ENCODE results near the gene NUFIP2.
"Not testable (repeated sequence)": the region's sequence is repeated elsewhere in the genome, so short reads cannot be mapped to it uniquely, and the experiment has no call there.

Gene NUFIP2

DNA sequence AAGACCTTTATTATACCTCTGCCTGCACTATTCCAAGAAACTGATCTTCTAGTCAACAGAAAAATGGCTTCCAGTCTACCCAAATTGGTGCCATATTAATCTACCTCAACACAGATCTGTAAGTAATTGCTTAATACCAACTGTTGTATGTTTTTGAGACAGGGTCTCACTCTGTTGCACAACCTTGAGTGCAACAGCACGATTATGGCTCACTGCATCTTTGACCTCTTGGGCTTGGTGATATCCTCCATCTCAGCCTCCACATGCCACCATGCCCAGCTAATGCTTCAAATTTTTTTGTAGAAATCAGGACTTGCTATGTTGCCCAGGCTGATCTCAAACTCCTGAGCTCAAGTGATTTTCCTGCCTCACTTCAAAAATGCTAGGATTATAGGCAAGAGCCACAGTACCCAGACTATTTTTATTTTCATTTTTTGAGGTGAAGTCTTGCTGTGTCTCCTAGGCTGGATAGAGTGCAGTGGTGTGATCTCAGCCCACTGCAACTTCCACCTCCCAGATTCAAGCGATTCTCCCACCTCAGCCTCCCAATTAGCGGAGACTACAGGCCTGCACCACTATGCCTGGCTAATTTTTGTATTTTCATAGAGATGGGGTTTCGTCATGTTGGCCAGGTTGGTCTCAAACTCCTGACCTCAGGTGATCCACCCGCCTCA is 14.4 kb downstream of the NUFIP2 start:
- FAIRE-seq: no peak

DNA sequence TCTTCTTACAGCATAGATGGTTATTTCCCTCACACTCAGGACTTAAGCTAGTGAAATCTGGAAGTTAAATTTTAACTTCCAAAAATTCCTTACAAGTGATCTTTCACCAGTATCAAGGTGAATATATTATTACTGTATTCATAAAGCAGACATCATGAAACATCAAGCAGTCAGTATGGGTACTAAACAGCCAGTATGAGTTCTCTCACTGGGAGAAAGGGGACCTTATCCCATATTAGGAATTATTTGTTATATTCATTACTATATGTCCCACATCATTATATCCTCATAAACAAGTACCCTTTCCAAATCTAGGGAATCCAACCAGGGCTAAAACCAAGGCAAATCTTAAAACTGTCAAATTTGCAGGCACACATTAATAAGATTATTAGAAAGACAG is 15.3 kb downstream of the NUFIP2 start:
- no peak for FAIRE-seq

DNA sequence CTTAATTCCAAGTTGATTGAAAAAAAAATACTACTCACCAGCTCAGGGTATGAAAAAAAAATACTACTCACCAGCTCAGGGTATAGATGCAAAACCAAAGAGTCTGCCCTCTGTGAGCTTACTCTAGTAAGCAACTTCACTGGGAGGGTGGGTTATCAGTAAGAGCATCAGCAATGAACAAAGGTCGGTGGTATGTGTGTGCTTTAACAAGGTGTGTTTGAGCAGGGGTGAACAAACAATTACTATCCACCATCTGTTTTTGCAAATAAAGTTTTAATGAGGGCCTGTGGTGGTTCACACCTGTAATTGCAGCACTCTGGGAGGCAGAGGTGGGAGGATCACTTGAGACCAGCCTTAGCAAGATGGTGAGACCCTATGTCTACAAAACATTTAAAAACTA is 20.0 kb downstream of the NUFIP2 start:
- no peak for FAIRE-seq

DNA sequence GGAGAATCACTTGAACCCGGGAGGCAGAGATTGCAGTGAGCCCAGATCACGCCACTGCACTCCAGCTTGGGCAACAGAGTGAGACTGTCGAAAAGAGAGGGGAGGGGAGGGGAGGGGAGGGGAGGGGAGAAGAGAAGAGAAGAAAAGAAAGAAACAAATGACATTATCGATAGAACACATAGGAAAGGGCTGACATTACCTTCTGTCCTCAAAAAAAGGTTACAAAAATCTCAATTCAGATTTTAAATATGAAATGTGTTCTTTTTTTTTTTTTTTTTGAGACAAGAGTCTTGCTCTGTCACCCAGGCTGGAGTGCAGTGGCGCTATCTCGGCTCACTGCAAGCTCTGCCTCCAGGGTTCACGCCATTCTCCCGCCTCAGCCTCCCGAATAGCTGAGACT is 22.0 kb downstream of the NUFIP2 start:
- not testable (repeated sequence) for FAIRE-seq

DNA sequence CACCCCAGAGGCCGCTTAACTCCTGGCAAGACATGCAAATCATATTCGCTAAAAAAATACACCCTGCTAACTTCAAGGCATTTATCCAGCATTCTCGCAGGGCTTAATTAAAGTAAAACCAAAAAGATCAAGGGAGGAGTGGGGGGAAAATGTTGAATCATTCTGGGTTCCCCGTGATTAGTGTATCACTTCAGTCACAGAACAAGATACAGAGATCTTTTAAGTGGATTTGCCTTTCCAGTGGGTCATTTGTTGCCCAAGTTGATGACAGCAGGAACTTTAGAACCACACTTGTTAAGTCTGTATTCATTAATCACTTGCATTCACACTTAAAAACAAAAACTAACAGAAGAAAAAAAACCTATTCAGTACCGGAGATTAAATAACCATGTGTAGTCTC is 30.0 kb downstream of the NUFIP2 start:
- FAIRE-seq: no peak

DNA sequence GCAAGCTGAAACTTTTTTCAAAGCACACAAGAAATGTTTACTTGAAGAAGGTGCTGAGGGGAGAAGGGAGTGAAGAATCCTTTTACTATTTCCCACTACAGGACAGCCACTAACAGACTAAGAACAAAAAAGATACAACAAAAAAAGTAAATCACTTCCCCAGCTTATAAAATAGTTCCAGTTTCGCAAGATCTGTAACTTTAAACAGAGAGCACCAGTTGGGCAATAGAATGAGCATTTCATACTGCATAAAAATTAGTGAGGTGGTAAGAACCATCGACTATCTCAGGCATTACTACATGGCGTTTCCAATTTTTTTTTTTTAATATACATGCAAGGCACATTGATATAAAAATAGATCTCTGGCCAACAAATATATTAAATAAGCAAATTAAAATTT is 36.2 kb downstream of the NUFIP2 start:
- FAIRE-seq: no peak

DNA sequence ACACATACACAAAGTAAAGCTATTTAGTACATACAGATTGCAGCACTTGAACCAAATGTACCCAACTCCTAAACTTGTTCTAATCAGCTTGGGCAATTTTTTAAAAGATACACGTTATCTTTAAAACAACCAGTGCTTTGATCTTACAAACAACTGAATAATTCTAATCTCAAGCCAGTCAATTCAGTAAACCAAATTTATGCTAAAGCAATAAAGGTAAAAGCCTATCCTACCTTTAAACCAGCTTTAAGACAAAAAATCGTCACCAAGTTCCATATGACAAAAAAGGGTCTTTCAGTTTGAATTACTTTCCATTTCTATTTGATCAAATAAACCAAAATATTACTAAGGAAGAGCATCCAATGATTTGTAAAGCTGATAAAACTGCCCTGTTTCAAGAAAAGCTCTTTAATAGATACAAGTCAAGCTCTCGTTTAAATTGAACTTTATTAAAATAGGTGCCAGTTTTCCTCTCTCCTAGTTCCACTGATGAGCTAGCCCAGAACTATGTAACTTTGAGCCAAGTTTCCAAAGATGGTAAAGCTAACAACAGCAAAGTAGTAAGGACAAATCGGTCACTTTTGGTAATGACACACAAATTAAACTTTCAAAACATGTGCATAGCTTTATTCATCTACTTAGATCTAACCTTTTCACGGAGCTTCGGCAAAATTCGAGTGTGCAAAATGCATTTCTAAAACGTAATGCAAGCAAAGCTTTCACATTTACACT is 37.0 kb downstream of the NUFIP2 start:
- FAIRE-seq: no peak

DNA sequence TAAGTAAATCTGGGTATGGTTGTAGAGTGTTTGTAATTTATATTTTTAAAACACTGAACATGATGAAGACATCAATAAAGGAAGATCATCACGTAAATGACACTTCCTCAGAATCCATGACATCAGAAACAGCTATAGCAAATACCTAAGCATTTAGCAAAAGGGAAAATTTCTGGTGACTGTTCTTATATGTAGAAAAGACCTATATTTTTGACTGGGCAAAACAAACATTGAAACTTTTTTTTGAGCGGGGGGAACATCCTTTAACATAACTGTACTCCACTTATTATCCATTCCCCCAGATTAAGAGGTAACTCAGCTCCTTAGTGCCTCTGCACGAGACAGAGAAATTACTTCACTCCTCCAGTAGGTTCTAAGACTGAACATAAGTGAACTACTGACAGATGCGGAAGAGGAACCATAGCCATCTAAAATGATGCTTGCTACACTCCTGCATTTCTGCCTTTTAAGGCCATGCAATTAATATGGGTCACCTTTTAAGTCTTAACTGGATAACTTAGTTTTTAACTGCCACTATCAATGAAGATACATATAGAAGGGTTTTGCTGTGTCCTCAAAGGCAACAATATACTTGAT is 37.9 kb downstream of the NUFIP2 start:
- FAIRE-seq: no peak

DNA sequence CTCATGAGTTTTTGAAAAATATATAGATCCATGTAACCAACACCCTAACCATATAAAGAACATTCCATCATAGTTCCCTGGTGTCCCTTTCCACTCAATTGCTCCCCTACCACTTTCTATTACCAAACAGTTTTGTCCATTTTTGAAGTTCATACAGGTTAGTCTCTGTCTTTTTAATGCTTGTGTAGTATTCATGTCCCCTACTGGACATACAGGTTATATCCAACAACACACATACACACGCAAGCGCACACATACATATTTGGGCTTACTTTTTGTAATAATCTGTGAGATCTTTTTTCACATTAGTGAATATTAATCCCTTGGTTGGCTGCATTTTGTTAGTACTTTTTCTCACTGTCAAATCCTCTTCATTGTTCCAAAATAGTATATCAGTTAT is 40.9 kb downstream of the NUFIP2 start:
- FAIRE-seq: no peak

DNA sequence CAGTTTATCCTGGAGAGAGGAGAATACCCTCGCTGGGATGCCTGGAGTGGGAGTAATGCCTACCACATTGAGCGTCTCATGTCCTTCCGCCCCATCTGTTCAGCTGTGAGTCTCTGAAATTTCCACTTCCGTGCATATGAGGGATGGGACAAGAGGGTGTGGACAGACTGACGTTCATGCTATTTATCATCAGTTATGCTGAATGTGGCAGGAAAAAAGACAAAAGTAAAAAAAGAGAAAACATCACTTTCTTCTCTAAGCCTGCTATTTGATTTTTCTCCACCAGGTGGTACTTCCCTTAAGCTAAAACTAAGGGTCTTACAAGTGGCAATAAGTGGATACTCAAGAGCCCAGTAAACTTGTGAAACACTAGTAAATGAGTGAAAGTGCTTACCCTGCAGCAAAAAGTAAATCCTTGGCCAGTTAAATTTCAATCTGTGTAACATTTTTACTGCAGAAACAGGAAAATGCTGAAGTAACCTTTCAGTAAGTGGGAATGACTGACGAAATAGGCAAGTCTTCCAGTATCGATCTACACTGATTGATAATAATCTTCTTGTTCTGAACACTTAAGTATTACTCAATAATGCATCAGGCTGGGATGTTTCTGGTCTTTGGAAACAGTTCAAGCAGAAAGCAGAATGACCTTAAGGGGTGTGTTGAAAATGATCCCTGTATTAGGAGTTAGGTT is 41.7 kb downstream of the NUFIP2 start:
- FAIRE-seq: no peak

DNA sequence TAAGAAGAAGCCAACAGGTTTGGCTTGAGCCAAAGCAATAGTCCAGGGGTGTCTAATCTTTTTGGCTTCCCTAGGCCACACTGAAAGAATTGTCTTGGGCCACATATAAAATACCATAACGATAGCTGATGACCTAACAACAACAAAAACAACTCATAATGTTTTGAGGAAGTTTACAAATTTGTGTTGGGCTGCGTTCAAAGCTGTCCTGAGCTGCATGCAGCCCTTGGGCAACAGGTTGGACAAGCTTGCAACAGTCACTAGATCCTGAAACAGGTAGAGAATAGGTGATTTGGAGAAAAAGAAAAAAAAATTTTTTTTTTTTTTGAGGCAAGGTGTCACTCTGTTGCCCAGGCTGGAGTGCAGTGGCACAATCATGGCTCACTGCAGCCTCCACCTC is 42.8 kb downstream of the NUFIP2 start:
- no peak for FAIRE-seq

DNA sequence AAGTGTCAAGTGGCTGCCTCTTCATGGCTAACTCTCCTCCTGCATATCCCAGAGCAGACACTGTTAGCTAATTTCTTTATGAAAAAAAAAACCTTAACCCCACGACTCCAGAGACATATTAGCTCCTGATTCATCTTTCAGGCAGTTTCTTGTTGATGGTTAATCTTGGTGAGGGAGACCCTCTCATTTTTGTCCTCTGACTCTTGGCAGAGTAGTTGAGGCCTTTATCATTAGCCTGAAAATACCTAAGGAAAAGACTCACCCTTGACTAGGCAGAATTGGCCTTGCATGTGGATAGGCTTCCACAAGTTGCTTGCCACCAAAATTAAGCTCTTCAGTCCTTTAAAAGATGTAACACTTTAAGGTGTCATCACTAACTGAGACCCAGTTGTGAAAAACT is 43.3 kb downstream of the NUFIP2 start:
- no peak for FAIRE-seq

DNA sequence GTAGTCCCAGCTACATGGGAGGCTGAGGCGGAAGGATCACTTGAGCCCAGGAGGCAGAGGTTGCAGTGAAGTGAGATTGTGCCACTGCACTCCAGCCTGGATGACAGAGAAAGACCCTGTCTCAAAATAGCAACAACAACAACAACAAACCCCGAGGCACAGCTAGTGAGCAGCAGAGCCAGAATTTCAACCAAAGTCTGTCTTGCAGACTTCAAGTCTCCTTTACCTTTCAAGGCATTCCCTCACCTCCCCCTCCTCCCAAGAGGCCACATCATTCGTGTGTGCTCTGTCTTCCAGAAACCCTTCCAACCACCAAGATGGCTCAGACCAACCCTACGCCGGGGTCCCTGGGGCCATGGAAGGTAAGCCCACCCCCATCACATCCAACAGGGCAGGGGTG is 45.1 kb downstream of the NUFIP2 start:
- no peak for FAIRE-seq

DNA sequence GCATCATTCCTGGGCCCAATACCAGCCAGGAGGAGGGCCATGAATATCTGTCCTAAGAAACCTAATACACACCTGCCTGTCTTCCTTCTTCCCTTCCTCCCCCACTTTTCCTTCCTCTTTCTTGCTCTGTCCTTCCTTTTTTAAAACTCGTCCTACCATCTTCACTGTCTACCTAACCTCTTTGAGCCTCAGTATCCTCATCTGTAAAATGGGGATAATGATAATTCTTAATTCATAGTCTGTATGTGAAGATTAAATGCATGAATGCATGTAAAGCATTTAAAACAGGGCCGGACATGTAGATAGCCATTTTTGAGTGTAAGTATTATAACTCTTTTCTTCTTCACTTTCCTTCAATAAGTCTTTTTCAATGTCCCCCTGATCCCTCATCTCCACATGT is 46.7 kb downstream of the NUFIP2 start:
- FAIRE-seq: no peak

DNA sequence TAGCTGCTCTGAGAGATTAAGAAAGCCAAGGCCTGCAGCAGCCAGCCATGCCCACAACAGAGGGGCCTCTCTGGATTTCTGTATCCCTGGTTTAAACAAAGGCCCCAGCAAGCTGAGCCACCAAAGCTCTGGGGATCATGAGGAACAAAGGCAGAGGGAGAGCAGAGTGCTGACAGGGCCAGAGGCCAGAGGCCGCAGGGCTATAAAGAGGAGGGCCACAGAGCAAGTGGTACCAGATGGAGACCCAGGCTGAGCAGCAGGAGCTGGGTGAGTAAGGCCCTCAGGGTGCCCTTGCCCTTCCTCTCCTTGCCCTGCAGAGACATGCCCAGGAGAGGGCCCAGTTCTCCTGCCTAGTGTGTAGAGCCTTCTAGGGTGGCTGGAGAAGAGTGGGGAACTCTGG is 47.3 kb downstream of the NUFIP2 start, which contains the start of gene CRYBA1:
Gene CRYBA1 (plus strand): TSS at position 232 of the 400 bp plus-strand sequence. CDS start 5 bp downstream, at position 237.
- no peak for FAIRE-seq

DNA sequence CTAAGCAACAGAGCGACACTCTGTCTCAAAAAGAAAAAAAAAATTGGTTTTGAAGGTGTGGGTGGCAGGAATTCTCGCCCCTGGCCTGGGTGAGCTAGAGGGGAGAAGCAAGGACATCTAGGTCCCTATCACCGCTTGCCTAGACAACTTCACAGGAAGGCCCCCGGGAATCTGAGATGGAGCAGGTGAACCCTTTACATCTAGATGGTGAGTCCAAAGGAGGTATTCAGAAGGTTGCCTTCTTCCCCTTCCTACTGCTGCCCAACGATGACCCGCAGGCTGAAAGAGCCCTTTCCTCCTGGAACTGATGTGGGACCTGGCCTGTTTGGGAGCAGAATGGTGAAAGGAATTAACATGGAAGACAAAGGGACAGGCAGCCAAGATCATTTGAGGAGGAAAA is 48.5 kb downstream of the NUFIP2 start:
- no peak for FAIRE-seq

DNA sequence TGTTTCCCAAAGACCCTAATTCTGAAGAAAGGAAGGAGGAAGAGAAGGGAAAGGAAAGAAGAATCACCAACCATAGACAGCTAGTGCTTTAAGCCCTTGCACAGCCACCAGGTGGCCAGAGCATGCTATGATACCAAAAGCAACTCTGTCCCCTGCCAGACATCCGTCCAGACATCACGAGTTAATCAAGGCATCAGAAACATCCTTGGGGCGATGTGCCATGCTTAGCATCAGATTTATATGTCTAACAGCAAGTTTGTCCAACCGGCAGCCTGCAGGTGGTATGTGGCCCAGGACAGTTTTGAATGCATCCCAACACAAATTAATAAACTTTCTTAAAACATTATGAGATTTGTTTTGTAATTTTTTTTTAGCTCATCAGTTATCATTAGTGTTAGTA is 50.2 kb downstream of the NUFIP2 start:
- no peak for FAIRE-seq

DNA sequence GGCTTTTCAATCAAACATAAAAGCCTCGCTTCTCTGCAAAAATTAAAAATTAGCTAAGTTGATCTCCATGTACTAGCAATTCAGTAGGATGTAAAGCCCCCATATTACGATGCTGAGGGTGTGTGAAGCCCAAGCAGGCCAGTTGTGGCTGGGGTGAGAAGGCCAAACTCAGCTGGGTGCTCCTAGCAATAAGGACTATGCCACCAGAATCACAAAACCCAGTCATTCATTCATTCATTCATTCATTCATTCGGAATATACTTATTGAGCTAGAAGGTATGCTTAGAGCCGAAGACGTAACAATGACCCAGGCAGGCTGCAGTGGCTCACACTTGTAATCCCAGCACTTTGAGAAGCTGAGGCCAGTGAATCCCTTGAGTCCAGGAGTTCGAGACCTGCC is 51.2 kb downstream of the NUFIP2 start:
- FAIRE-seq: no peak

DNA sequence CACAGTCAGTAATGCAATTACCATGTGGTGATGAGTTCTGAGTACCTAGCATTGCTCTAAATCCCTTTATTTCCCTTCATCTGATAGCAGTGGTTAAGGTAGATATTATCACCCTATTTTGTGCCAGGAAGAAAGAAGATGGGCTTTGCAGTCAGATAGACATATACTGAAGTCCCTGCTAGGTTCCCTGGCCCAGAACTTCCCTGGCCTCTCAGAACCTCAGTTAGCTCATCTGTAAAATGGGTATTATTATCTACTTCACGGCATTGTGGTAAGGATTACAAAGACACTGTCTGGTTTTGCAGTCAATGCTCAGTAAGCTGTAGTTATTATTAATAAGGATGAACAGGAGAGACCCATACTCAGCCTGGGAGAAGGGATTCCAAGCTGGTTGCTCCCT is 51.9 kb downstream of the NUFIP2 start:
- no peak for FAIRE-seq

DNA sequence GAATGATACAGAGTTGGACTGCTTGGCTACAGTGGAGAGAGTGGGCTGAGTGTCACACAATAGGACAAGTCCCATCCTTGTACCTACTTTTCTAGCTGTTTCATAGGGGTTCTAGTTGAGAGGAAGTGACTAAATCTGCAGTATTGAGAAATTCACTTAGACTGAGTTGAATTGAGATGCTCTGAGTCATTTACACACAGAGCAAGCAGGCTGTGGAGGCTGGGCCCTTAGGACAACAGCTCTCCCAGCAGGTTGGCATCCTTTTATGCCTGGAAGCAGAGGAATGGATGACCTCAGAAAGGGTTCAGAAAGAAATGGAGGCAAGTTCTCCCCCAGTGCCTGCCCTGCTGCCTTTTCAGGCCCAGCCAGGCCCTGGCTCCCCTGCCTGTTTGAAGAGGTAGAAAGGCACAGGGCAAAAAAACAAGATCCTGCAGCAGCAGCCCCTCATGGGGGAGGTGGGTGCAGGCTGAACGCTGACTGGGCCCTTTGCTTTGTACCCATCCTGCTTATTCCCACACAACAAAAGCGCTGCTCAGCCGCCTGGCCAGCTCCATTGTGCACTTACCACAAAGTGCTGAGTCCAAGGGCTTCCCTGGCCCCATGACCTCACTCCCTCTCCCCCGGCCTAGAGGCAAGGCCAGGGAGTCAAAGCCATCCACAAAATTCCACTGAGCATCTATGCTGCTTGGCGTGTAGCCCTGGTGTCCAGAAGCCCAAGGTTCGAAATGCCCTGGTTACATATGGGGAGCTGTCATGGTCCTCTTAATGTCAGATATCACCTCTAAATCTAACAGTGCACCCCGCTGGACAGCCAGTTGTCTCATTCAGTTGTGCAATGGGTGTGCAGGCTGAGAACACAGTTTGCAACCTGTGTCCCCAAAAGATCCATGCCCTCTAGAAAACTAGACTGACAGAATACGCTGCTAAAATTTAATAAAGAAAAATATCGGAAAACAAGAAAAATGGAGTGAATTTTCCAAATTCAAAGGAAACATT is 52.7 kb downstream of the NUFIP2 start:
- no peak for FAIRE-seq

DNA sequence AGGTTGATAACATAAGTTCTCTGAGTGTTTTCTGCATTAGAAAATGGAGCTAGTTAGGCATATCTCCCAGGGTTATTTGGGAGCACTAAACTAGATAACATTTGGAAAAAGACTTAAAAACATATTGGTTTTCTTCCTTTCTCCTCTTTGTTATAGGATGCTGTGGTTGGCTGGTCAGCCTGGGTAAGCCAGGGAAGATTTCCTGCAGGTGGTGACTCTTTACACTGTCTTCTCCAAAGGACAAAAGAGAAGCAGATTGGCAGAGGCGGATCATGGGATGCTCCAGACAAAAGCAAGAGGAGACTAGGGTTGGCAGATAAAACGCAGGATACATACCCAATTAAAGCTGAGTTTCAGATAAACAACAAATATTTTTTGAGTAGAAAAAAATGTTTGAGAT is 53.5 kb downstream of the NUFIP2 start:
- FAIRE-seq: no peak

DNA sequence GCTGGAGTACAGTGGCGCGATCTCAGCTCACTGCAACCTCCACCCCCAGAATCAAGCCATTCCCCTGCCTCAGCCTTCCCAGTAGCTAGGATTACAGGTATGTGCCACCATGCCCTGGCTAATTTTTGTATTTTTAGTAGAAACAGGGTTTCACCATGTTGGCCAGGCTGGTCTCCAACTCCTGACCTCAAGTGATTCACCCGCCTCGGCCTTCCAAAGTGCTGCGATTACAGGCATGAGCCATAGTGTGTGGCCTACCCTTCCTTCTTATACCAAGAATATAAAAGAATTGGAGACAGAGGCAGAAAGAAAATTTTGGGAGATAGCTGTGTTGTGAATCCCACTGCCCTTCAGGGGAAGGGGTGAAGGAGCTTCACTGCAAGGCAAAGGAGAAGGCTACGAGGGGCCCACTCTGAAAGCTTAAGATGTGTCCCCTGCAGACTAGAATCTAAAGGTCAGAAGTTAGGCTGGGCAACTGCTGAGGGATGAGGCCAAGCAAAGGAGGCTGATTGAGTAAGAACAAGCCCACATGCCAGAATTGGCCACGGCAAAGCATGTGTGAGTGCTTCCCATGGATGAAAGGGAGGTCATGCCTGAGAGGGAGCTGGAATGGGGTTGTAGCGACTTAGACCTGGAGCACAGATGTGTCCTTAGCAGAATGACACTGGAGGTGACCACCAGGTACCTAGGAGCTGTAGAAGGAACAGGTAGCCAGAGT is 55.7 kb downstream of the NUFIP2 start:
- no peak for FAIRE-seq

Data from islet of Langerhans (tissue), 1 donor.